Stomach (tissue), 9 donors: ENCODE measurements around the gene FNDC3B. TPM values are rescaled to one million over a fixed set of nuclear protein-coding genes. Genes with fewer than 3 reads are reported as not detected.

Source experiments
- DNase-seq, 2 donors: peaks; one replicate each; pipeline versions ENCODE4 v3.0.0 to v3.0.0-alpha.2; 2013 to 2019
- H3K27ac ChIP-seq, 5 donors: fragments of 200-600 bp in 4 of 5; sonication (generic) in 4 of 5; one replicate each; pipeline ENCODE4 v1.5.1; 2013 to 2019; ENCODE audit warnings: mild to moderate bottlenecking in 1 of 5, moderate library complexity in 1 of 5
- H3K27me3 ChIP-seq, 3 donors: fragments of 200-600 bp; sonication (generic); one replicate each; pipeline ENCODE4 v1.5.1; 2017 to 2019; ENCODE audit warnings: mixed run types in 1 of 3
- H3K36me3 ChIP-seq, 4 donors: fragments of 200-600 bp; sonication (generic); 1 replicate in 3 of 4; 2 replicates in 1 of 4; pipeline ENCODE4 v1.5.1; 2016 to 2019
- H3K4me1 ChIP-seq, 4 donors: fragments of 200-600 bp; sonication (generic); one replicate each; pipeline ENCODE4 v1.5.1; 2016 to 2019
- H3K4me3 ChIP-seq, 4 donors: fragments of 200-600 bp; sonication (generic) in 3 of 4; one replicate each; pipeline ENCODE4 v1.5.1; 2016 to 2019; ENCODE audit warnings: mild to moderate bottlenecking in 1 of 4
- H3K9me3 ChIP-seq, 4 donors: fragments of 200-600 bp; sonication (generic); one replicate each; pipeline ENCODE4 v1.5.1; 2016 to 2019
- CTCF ChIP-seq, 7 experiments: fragments of 450-650 bp in 4 of 7; fragments of 200-600 bp in 3 of 7; sonication (generic) in 3 of 7; IDR thresholded peaks; one replicate each; pipeline ENCODE4 v1.5.1; 2016 to 2019; ENCODE audit warnings: antibody characterized with exemption in 7 of 7, control low read depth in 2 of 7, mild to moderate bottlenecking in 1 of 7
- EP300 ChIP-seq: sonication (generic); formaldehyde crosslinking; IDR thresholded peaks from one replicate; pipeline ENCODE4 v1.6.1; 2017; ENCODE audit warnings: antibody characterized with exemption
- POLR2A ChIP-seq, 4 donors: fragments of 450-650 bp; IDR thresholded peaks; one replicate each; pipeline ENCODE4 v1.6.1; 2016; ENCODE audit warnings: antibody characterized with exemption in 4 of 4, control low read depth in 2 of 4, mild to moderate bottlenecking in 1 of 4, moderate library complexity in 1 of 4
- POLR2AphosphoS5 ChIP-seq, 3 donors: sonication (generic); formaldehyde crosslinking; IDR thresholded peaks; one replicate each; pipeline ENCODE4 v1.6.1; 2016; ENCODE audit warnings: antibody characterized with exemption in 3 of 3
- WGBS, 5 donors: extraction: QIAGEN DNeasy Blood & Tissue Kit in 3 of 5; methylation state at CpG; one replicate each; pipeline versions ENCODE4 v1.1.5 to v1.1.7; 2013 to 2018; 5-methylcytosine and 5-hydroxymethylcytosine counted together
- intact Hi-C: fragments of 100-400 bp; cut with DNase I; formaldehyde crosslinking; loops from one replicate; pipeline ENCODE4 v1.15.1; 2023; ENCODE audit warnings: low total_unique reads
- polyA plus RNA-seq, 3 donors: library from polyadenylated mRNA; stranded (reverse); fragments of 200-250 nt; gene quantifications; one replicate each; pipeline ENCODE4 v1.2.3, GENCODE V29; 2013
- total RNA-seq, 5 donors: library from RNA; depleted of rRNA; stranded (reverse); fragments of >200 nt; gene quantifications; one replicate each; pipeline versions ENCODE4 v1.1.0 to v1.2.3, GENCODE V29; 2014 to 2016
- donor health status: healthy with polysubstance abuse.
- donor health status: Bipolar disorder and iron deficiency.
- donor health status: healthy.

Gene FNDC3B
- total and polyA plus RNA-seq, 8 donors, result 6.0 to 229 (median 53.7) TPM

GRCh38 chr3:172034786-172035685, 4.3 kb upstream of the FNDC3B start:
- Histone ChIP-seq H3K4me1 (peaks cover 0 to 10% (median 4%) of the 10 kb centered on the region in 4 donors), H3K4me3 (no peak overlapping the region), H3K9me3 (no peaks in the 10 kb centered on the region), H3K27ac (no peak overlapping the region), H3K27me3 (no peaks in the 10 kb centered on the region), H3K36me3 (no peaks in the 10 kb centered on the region)
- peak in 5 of 7 experiments; percentile 20 to 65 (median 60) for TF ChIP-seq CTCF (IDR thresholded peaks at IDR 0.05)
- peak in 1 of 3 donors; percentile 24 for TF ChIP-seq POLR2AphosphoS5 (IDR thresholded peaks at IDR 0.05)
- TF ChIP-seq POLR2A (IDR thresholded peaks at IDR 0.05), result no peak
- no peak for TF ChIP-seq EP300
- peak in 1 of 2 donors; percentile 68 for DNase-seq
- intact Hi-C loops, result no loop called here
- WGBS, 5 donors, result 77 to 83% (median 78%) methylated on average over 9 of the region's 9 CpGs

GRCh38 chr3:172036541-172037215, 2.7 kb upstream of the FNDC3B start:
- intact Hi-C loops, result no loop called here

GRCh38 chr3:172038798-172039435, 461 bp upstream of the FNDC3B start:
- Histone ChIP-seq H3K4me1 (peaks cover 6 to 35% (median 28%) of the 10 kb centered on the region in 4 donors), H3K4me3 (peak overlapping the region; percentile 76 to 99 (median 95)), H3K9me3 (no peaks in the 10 kb centered on the region), H3K36me3 (no peaks in the 10 kb centered on the region), H3K27ac (peak overlapping the region; percentile 97 to 100 (median 99)), H3K27me3 (no peaks in the 10 kb centered on the region)
- TF ChIP-seq POLR2AphosphoS5 (IDR thresholded peaks at IDR 0.05) (no peak), CTCF (IDR thresholded peaks at IDR 0.05) (no peak), EP300 (no peak), POLR2A (IDR thresholded peaks at IDR 0.05) (no peak)
- DNase-seq, result peak in 1 of 2 donors; percentile 56
- intact Hi-C loops, result no loop called here
- 19 to 27% (median 22%) methylated on average over 12 of the region's 12 CpGs for WGBS, 5 donors

More at GRCh38 chr3:172036541-172037215, 2.7 kb upstream of the FNDC3B start:
- Histone ChIP-seq H3K4me1 (peaks cover 0 to 13% (median 8%) of the 10 kb centered on the region in 4 donors), H3K9me3 (no peaks in the 10 kb centered on the region), H3K4me3 (no peak overlapping the region), H3K36me3 (no peaks in the 10 kb centered on the region), H3K27ac (no peak overlapping the region), H3K27me3 (no peaks in the 10 kb centered on the region)
- no peak for TF ChIP-seq EP300
- TF ChIP-seq POLR2AphosphoS5 (IDR thresholded peaks at IDR 0.05), result no peak
- DNase-seq, result no peak

GRCh38 chr3:172040078-172040980, 951 bp downstream of the FNDC3B start:
- WGBS, 5 donors, result 0 to 1% (median 1%) methylated on average over 18 to 102 of the region's 103 CpGs
- intact Hi-C loops, result no loop called here
- H3K27me3 ChIP-seq, result no peaks in the 10 kb centered on the region
- no peaks in the 10 kb centered on the region for H3K36me3 ChIP-seq
- peak in 2 of 7 experiments; percentile 11 to 18 for TF ChIP-seq CTCF (IDR thresholded peaks at IDR 0.05)
- TF ChIP-seq POLR2AphosphoS5 (IDR thresholded peaks at IDR 0.05), result peak; percentile 30 to 78 (median 63)
- TF ChIP-seq EP300, result no peak
- no peak for TF ChIP-seq POLR2A (IDR thresholded peaks at IDR 0.05)
- DNase-seq, result peak; percentile 87 to 95
- peak overlapping the region; percentile 76 to 99 (median 95) for H3K4me3 ChIP-seq
- peak overlapping the region; percentile 97 to 100 (median 99) for H3K27ac ChIP-seq
- peaks cover 13 to 49% (median 35%) of the 10 kb centered on the region in 4 donors for H3K4me1 ChIP-seq
- no peaks in the 10 kb centered on the region for H3K9me3 ChIP-seq
